COR-L47 (cell line): Measurements from ENCODE around the gene C20orf204.

Experiments used
- DNase-seq: peaks from one replicate; lab custom pipeline; 2025; lab: John Stamatoyannopoulos, UW

C20orf204 gene

DNA sequence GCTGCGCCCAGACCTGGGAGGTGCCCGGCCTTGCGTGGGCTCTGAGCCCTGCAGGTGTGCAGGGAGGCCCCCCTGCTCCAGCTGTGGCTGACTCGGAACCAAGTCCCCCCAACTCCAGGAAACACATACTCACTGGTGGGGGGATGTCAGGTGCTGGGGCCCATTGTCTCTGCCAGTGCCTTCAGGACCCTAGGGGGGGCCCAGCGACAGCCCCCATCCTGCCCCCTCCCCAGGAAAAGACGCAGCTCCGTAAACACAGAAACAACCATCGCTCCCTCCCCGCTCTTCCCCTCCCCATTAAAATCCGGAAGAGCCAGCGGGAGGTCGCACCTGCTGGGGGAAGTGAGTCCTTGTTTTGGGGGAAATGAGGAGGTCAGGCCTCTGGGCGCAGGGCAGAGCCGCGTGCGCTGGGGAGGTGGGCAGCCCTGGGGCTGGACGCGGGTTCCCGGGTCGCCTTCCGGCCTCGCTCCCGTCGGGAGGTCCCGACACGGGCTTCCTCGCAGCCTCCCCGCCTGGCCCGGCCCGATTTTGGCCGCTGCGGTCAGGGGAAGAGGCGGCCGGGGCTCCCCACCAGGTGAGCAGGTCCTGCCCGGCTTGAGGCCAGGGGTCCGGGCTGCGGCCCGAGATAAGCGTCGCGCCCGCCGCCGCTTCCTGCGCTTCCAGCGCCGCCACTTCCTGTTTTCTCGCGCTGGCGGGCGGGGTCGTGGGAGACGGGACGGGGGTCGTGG is 6.2 kb downstream of the C20orf204 start:
- DNase-seq = no peak

DNA sequence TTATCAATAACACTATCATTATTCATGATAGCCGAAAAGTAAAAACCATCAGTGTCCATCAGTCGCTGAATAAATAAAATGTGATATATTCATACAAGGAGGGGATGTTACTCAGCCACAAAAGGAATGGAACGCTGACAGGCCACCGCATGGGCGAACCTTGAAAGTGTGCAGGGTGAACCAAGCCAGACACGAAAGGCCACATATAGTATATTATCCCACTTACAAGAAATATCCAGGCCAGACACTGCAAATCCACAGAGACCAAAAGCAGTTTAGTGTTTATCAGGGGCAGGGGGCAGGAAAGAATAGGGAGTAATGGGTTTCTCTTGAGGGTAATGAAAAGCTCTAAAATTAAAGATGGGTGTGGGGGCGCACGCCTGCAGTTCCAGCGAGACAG is 7.8 kb downstream of the C20orf204 start:
- DNase-seq = no peak

GRCh38 chr20:64044484-64045247 is 8.7 kb downstream of the C20orf204 start:
- DNase-seq = peak; percentile 50

- DNase-seq = no peak
These were observed 9.5 kb downstream of the C20orf204 start for GRCh38 chr20:64045346-64046011.

DNA sequence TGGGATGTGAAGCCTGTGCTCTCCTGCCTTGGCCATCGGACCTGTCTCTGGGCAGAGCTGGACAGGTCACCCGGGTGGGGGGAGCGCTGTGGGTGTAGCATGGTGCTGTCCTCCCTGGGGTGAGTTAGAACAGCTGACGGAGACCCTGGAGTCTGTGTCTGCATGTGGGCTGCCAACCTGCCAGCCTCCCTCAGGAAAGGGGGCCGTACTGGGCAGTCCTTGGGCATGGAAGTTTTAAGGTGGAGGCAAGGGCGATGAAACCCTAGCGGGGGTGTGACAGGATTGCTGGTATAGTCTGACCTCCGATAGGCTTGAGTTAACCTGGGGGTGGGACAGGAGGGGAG is 11.0 kb downstream of the C20orf204 start:
- DNase-seq = no peak

- no peak for DNase-seq
These were observed 12.0 kb downstream of the C20orf204 start for GRCh38 chr20:64047968-64048401.

- no peak for DNase-seq
These were observed 12.5 kb downstream of the C20orf204 start for GRCh38 chr20:64048402-64049044.

DNA sequence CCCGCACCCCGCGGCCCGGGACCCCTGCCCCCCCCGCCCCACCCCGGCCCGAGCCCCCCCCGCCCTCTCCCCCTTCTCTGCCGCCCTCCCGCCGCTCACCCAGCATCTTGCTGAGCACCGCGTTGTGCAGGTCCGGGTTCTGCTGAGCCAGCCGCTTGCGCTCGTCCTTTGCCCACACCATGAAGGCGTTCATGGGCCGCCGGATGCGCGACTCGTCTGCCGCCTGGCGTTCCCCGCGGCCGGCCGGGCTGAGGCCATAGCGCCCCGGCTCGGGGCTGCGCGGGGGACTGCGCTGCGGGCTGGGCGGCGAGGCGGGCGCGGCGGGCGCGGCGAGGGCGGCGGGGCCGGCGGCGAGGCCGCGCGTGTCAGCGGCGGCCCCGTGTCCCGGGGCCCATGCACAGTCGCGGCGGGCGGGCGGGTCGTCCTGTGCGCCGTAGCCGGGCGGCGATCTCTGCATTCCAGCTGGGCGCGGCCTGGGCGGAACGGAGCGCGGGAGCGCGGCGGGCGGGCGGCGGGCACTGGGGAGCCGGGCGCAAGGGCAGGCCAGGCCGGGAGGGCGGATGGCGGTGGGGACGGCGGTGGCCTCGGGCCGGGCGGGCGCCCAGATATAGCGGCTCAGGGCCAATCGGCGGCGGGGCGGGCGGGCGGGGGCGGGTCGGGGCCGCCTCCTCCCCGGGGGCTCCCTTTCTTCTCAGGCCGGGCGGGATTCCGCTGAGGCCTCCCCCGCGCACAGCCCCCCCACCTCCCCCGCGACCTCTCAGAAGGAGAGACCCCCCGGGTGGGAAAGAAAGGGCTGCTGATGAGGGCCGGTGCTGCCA is 13.3 kb downstream of the C20orf204 start, which contains the start of gene SOX18:
TSS of gene SOX18 (minus strand) at position 580 of the 818 bp plus-strand sequence. CDS start at position 457, 123 bp downstream.
- no peak for DNase-seq

- DNase-seq = no peak
These were observed 13.9 kb downstream of the C20orf204 start for GRCh38 chr20:64049878-64050260.

DNA sequence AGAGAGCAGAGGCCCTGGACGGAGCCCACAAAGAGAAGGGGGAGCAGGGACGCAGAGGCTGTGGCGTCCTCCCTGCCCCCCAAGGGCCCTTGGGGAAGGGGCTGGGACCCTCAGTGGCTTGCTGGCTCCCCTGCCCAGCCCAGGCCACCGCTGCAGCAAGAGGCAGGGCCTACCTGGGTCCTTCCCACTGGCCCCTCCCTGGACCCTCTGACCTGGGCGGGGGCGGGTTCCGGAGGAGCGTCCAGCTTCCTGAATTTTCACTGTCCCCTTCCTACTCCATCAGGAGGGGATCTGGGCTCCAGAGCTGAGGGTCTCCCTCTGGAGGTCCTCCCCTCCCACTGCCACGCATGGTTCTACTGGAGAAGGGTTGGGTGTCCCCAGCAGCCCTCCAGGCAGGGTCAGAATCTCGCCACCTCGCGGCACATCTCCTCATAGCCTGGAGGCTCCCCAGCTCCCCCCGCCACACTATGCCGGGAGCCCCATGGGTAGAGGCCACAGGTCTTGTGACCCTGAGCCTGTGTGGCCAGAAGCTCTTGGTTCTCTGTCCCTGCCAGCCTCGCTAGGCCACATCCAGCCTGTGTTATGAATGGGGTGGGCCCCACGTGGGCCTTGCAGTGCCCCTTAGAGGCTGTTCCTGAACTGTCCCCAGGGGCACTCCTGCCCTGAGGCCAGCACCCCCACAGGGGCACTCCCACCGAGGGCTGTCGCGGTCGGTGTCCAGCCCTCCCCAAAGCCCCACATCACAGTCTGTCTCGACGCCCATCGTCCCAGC is 14.5 kb downstream of the C20orf204 start:
- DNase-seq = no peak

- no peak for DNase-seq
These were observed 15.1 kb downstream of the C20orf204 start for GRCh38 chr20:64051033-64051452.

GRCh38 chr20:64051561-64052325 is 15.8 kb downstream of the C20orf204 start:
- DNase-seq = no peak

GRCh38 chr20:64052326-64052722 is 16.3 kb downstream of the C20orf204 start:
- DNase-seq = no peak

- DNase-seq = no peak
These were observed 17.2 kb downstream of the C20orf204 start for GRCh38 chr20:64052987-64053840.

GRCh38 chr20:64053841-64054661 is 18.1 kb downstream of the C20orf204 start:
- DNase-seq = no peak

DNA sequence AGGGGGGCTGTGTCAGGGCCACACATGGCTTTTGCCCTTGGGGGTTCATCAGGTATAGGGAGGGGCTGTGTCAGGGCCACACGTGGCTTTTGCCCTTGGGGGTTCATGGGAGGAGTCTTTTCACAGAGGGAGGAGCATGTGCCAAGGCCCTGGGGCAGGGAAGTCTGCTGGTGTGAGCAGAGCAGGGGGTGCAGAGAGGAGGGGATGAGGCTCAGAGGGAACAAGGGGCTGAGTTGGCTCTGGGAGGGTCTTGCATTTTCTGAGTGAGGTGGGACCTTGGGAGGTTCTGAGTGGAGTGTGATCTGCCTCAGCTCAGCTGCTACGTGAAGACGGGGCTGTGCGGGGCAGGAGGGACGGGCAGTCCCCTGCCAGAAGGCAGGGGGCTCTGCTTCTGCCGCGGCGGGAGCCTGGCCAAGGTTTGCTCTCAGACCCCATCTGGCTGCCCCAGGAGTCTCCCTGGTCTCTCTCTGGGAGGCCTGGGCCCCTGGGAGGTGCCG is 19.5 kb downstream of the C20orf204 start:
- DNase-seq = no peak

DNA sequence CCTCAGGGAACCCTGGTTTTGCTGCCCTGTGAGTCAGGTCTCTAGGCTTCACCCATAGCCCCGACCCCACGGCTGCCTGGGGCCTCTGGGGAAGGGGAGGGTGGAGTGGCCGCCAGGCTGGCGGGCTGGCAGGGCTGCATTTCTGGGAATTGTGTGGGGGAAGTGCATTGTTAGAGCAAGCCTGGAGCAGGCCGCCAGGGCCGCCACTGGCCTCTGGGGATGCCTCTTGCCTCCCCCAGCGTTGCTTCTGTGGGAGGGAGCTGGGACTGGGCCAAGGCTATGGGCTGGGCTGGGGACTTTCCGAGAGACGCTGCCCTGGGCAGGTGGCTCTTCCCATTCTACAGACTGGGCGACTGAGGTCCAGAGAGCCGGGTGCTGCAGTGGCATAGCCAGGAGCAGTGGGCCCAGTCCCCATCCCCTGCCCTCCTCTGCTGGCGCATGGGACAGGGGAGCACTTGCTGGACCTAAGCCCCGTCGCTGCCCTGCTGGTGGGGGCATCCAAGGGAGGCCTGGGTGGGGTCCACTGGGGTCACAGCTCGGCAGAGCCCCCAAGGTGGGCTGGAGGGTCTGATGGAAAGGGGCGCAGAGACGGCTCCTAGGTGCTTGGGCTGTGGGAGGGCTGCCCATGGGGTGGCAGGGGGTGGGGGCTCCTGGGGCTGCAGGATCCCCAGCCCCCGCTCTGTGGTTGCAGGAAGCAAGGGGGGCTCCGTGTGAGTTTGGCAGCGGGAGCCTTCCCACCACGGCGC is 20.1 kb downstream of the C20orf204 start:
- DNase-seq = no peak
